ENCODE results near the gene SRGAP1. TPM values are rescaled to one million over a fixed set of nuclear protein-coding genes. Genes with fewer than 3 reads are reported as not detected.

SRGAP1 gene
- total and polyA plus RNA-seq, 2 donors from 2014 or later: 1.8 to 13.5 TPM

- Histone ChIP-seq H3K4me3 (ENCODE audit: low read length in 3 of 3) (no peak overlapping the region), H3K4me1 (ENCODE audit: control insufficient read depth in 2 of 3, insufficient read depth in 2 of 3, low read depth in 1 of 3, low read length in 3 of 3) (peaks cover 0 to 17% (median 12%) of the 10 kb centered on the region in 3 donors), H3K9me3 (ENCODE audit: control insufficient read depth in 2 of 3, insufficient read depth in 1 of 3, low read length in 3 of 3) (no peaks in the 10 kb centered on the region), H3K27me3 (ENCODE audit: control insufficient read depth, insufficient read depth, low read length) (no peaks in the 10 kb centered on the region), H3K36me3 (ENCODE audit: control insufficient read depth in 2 of 3, insufficient read depth in 3 of 3, low read length in 3 of 3) (no peaks in the 10 kb centered on the region), H3K27ac (ENCODE audit: low read depth in 2 of 2, low read length in 2 of 2) (no peak overlapping the region), H3K9ac (ENCODE audit: low read length in 3 of 3) (no peak overlapping the region)
- intact Hi-C loops (cut with DNase I): no loop called here
- FAIRE-seq (no peak), DNase-seq (no peak)
- TF ChIP-seq, protein P1, sequence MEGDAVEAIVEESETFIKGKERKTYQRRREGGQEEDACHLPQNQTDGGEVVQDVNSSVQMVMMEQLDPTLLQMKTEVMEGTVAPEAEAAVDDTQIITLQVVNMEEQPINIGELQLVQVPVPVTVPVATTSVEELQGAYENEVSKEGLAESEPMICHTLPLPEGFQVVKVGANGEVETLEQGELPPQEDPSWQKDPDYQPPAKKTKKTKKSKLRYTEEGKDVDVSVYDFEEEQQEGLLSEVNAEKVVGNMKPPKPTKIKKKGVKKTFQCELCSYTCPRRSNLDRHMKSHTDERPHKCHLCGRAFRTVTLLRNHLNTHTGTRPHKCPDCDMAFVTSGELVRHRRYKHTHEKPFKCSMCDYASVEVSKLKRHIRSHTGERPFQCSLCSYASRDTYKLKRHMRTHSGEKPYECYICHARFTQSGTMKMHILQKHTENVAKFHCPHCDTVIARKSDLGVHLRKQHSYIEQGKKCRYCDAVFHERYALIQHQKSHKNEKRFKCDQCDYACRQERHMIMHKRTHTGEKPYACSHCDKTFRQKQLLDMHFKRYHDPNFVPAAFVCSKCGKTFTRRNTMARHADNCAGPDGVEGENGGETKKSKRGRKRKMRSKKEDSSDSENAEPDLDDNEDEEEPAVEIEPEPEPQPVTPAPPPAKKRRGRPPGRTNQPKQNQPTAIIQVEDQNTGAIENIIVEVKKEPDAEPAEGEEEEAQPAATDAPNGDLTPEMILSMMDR (IDR thresholded peaks at IDR 0.05; ENCODE audit: borderline replicate concordance, extremely low read depth, insufficient read depth): no peak
Measured at GRCh38 chr12:64086946-64087345, 242.4 kb downstream of the SRGAP1 start.

GRCh38 chr12:64087761-64088160 lies 243.3 kb downstream of the SRGAP1 start:
- no peak overlapping the region for H3K4me3 ChIP-seq (ENCODE audit: low read length in 3 of 3)
- TF ChIP-seq, protein P1 (IDR thresholded peaks at IDR 0.05; ENCODE audit: borderline replicate concordance, extremely low read depth, insufficient read depth): no peak
- H3K9ac ChIP-seq (ENCODE audit: low read length in 3 of 3): no peak overlapping the region
- peaks cover 0 to 15% (median 11%) of the 10 kb centered on the region in 3 donors for H3K4me1 ChIP-seq (ENCODE audit: control insufficient read depth in 2 of 3, insufficient read depth in 2 of 3, low read depth in 1 of 3, low read length in 3 of 3)
- H3K27ac ChIP-seq (ENCODE audit: low read depth in 2 of 2, low read length in 2 of 2): no peak overlapping the region
- FAIRE-seq: no peak
- no peak for DNase-seq
- no peaks in the 10 kb centered on the region for H3K27me3 ChIP-seq (ENCODE audit: control insufficient read depth, insufficient read depth, low read length)
- intact Hi-C loops (cut with DNase I): no loop called here
- no peaks in the 10 kb centered on the region for H3K36me3 ChIP-seq (ENCODE audit: control insufficient read depth in 2 of 3, insufficient read depth in 3 of 3, low read length in 3 of 3)
- H3K9me3 ChIP-seq (ENCODE audit: control insufficient read depth in 2 of 3, insufficient read depth in 1 of 3, low read length in 3 of 3): no peaks in the 10 kb centered on the region

DNA sequence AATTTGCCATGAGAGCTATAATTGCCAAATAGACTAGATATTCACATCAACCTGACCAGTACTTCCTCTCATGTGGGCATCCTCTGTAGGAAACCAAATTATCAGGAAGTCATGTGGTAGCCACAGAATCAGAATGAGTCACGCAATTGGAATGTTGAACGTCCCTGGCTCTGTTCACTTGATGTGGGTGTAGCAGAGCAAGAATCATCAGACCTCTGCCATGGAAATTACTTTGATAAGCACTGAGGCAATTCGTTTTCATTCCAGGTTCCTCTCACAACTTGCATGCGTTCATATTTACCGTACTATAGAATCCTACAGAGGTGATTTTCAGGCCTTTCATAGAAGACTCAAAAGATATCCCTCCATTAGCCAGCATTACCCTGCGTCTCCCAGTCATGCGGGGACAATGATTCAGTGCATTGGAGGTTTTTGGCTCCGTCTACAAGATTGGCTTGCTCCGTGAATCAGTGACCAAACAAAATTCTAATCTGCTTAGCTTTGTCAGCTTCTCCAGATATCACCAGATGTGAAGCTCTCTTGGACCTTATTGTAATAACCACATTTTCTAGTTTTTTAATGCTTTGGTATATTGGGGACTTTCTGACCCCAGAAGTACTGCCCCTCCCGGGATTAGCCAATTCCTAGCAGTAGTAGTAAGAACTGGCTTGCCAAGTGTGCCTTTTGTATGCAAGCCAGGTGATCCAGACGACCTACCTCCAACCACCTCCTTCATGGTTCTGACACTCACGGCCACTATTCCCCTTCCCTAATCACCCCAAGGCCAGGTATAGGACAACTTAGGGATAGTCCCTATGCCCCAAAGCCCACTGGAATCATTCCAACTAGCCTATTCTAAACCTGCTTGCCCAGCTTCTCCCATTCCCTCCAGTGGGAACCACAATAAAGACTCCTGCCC lies 244.2 kb downstream of the SRGAP1 start:
- no peaks in the 10 kb centered on the region for H3K36me3 ChIP-seq (ENCODE audit: control insufficient read depth in 2 of 3, insufficient read depth in 3 of 3, low read length in 3 of 3)
- peaks cover 0 to 8% (median 6%) of the 10 kb centered on the region in 3 donors for H3K4me1 ChIP-seq (ENCODE audit: control insufficient read depth in 2 of 3, insufficient read depth in 2 of 3, low read depth in 1 of 3, low read length in 3 of 3)
- DNase-seq (peak in 2 of 5 donors; percentile 66 to 68), FAIRE-seq (peak; percentile 82)
- H3K9ac ChIP-seq (ENCODE audit: low read length in 3 of 3): no peak overlapping the region
- H3K9me3 ChIP-seq (ENCODE audit: control insufficient read depth in 2 of 3, insufficient read depth in 1 of 3, low read length in 3 of 3): no peaks in the 10 kb centered on the region
- intact Hi-C loops (cut with DNase I): no loop called here
- H3K4me3 ChIP-seq (ENCODE audit: low read length in 3 of 3): peak overlapping the region in 1 of 3 donors; percentile 29
- H3K27ac ChIP-seq (ENCODE audit: low read depth in 2 of 2, low read length in 2 of 2): peak overlapping the region in 1 of 2 donors; percentile 70
- TF ChIP-seq, protein P1 (IDR thresholded peaks at IDR 0.05; ENCODE audit: borderline replicate concordance, extremely low read depth, insufficient read depth): no peak
- H3K27me3 ChIP-seq (ENCODE audit: control insufficient read depth, insufficient read depth, low read length): no peaks in the 10 kb centered on the region

All from kidney (tissue), 14 donors.